ENCODE results near the gene KLHL7. TPM values are rescaled to one million over a fixed set of nuclear protein-coding genes. Genes with fewer than 3 reads are reported as not detected.

The KLHL7 gene
- total and polyA plus RNA-seq, 9 of the 15 experiments (the other 6 are each of a cell fraction or from before 2014, with no cell fraction given) = 4.2 to 63.1 (median 32.3) TPM

- TF ChIP-seq RERE (CRISPR knock-in tag; IDR thresholded peaks at IDR 0.05; ENCODE audit: borderline replicate concordance) (0 out of 2 replicates have a peak, but pooled peaks have one; percentile 62), MXI1 (IDR thresholded peaks at IDR 0.05; ENCODE audit: low read depth, low read length) (no peak; the same call in 1 of the 2 replicates), BCLAF1 (IDR thresholded peaks at IDR 0.05; ENCODE audit: borderline replicate concordance in 1 of 2, control insufficient read depth in 1 of 2, low read depth in 2 of 2, low read length in 1 of 2) (no peak), ZNF717 (CRISPR knock-in tag; IDR thresholded peaks at IDR 0.05) (no peak), MCM2 (IDR thresholded peaks at IDR 0.05; ENCODE audit: low read depth) (no peak), ZNF146 (CRISPR knock-in tag; IDR thresholded peaks at IDR 0.05; ENCODE audit: unreplicated experiment) (no peak), NCOR1 (IDR thresholded peaks at IDR 0.05) (no peak), ZNF274 (IDR thresholded peaks at IDR 0.05; ENCODE audit: borderline replicate concordance, low read depth, low read length) (no peak), DDX20 (tag; IDR thresholded peaks at IDR 0.05; ENCODE audit: low read depth) (no peak), ZNF143 (CRISPR knock-in tag; IDR thresholded peaks at IDR 0.05) (0 out of 2 replicates have a peak, but pooled peaks have one; percentile 32), ZNF780A (CRISPR knock-in tag; IDR thresholded peaks at IDR 0.05) (no peak), NRF1 (conservative IDR thresholded peaks at IDR 0.05 in 1 of 2, IDR thresholded peaks at IDR 0.05 in 1 of 2) (peak; percentile 60 to 71), RBM14 (IDR thresholded peaks at IDR 0.05; ENCODE audit: borderline replicate concordance, insufficient read depth, low read depth, low read length) (no peak), ZNF445 (CRISPR knock-in tag; IDR thresholded peaks at IDR 0.05; ENCODE audit: low read depth) (no peak), ZEB2 (IDR thresholded peaks at IDR 0.05) (no peak), NCOA6 (IDR thresholded peaks at IDR 0.05) (no peak), POLR3A (IDR thresholded peaks at IDR 0.05; ENCODE audit: borderline replicate concordance, extremely low read depth, insufficient read depth, insufficient read length) (no peak)
These were observed 76.3 kb downstream of the KLHL7 start, which contains the start of gene NUP42 (continued) for GRCh38 chr7:23181684-23182553.

All from K562 (cell line).